ELR (cell line): ENCODE data around the gene TUBD1.
"Not testable (repeated sequence)": the region's sequence is repeated elsewhere in the genome, so short reads cannot be mapped to it uniquely, and the experiment has no call there.

Experiments used
- DNase-seq: peaks from one replicate; pipeline ENCODE4 v3.0.0-alpha.2; 2015; ENCODE audit warnings: low read depth

TUBD1 gene

GRCh38 chr17:59873414-59873813 is 19.3 kb downstream of the TUBD1 start:
- DNase-seq: not testable (repeated sequence)

DNA sequence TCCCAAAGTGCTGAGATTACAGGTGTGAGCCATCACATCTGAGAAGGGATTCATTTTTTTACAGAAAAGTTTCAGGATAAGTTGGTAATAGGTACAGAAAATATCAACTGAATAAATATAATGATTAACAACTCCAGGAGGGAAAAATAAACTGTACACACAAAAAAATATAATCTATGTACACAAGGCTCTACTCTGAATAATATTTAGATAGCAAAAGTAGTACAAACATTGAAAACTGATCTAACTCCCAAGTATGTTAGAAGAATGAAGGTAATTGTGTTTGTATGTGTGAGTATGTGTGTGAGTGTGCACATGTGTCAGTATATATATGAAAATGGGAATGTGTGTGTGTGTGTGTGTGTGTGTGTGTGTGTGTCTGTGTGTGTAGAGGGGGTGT is 20.4 kb downstream of the TUBD1 start:
- no peak for DNase-seq

DNA sequence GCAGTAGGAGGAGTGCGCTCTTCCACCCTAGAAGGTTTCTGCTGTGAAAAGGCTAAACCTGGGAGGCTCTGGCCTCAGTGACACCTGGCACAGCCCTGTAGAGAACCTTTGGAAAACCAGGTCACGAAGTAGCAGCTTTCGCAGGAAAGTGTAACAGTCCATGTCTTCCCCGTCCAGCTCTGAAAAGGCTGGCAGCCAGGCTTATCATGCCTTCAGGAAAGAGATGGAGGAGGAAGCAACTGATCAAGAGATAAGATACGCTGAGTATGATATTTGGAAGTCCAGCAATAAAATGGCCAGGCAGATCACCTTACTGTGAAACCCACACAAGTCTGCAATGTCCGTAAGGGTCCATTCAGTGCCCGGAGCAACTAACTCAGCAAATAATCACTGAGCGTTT is 22.3 kb downstream of the TUBD1 start:
- no peak for DNase-seq

GRCh38 chr17:59869941-59870218 is 22.9 kb downstream of the TUBD1 start:
- DNase-seq: no peak

DNA sequence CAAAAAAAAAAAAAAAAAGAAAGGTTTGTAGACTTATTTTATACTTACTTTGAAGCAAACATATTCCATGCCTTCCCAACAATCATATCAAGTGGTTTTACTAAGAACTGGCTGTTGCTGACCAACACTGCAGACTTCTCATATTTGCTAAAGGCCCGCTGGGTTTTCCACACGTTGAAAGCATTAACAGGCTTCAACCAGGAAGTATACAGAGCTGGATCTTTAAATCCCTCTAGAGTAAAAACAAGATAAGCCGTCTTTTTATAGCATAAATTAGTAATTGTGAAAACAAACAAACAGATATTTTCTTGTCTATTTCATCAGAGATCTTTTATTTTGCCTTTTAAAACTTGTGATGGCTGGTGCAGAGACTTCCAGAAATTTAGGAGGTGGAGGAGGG is 29.1 kb downstream of the TUBD1 start:
- DNase-seq: no peak

DNA sequence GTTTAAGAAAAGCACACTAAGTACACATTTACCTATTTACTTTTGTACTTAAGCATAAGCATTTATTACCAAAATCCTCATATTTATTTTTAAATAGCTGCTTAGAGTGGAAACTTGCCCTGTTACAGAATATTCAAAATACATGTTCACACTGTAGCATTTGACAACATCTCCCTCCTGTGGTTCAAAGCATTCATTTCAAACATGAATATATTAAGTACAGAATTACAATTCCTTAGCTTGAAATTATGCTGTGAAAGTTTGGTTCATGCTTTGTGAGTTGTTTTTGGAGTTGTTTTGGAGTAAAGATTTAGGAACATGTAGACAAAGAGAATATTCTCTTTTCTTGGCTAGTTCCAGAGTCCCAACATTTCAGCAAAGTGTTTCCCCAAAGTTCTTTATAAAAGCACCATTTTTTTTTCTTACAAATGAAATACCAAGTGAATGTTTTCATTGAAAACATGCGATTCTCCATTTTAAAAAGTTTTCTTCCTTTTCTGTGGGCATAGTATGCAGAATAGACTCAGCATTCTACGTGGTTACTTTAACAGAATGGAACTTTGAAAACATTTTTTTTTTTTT is 33.2 kb downstream of the TUBD1 start:
- DNase-seq: peak; percentile 79

DNA sequence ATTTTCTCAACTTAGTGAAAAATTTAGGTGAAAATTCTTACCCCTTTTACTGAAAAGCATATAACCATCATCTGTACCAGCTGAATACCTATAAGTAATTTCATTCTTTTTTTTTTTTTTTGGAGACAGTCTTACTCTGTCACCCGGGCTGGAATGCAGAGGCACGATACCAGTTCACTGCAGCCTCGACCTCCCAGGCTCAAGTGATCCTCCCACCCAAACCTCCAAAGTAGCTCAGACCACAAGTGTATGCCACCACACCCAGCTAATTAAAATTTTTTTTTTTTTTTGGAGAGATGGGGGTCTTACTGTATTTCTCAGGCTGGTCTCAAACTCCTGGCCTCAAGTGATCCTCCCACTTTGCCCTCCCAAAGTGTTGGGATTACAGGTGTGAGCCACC is 33.8 kb downstream of the TUBD1 start:
- no peak for DNase-seq

- no peak for DNase-seq
Observed at GRCh38 chr17:59858167-59858816, 34.5 kb downstream of the TUBD1 start.

- no peak for DNase-seq
Observed at GRCh38 chr17:59856859-59857794, 35.6 kb downstream of the TUBD1 start.

DNA sequence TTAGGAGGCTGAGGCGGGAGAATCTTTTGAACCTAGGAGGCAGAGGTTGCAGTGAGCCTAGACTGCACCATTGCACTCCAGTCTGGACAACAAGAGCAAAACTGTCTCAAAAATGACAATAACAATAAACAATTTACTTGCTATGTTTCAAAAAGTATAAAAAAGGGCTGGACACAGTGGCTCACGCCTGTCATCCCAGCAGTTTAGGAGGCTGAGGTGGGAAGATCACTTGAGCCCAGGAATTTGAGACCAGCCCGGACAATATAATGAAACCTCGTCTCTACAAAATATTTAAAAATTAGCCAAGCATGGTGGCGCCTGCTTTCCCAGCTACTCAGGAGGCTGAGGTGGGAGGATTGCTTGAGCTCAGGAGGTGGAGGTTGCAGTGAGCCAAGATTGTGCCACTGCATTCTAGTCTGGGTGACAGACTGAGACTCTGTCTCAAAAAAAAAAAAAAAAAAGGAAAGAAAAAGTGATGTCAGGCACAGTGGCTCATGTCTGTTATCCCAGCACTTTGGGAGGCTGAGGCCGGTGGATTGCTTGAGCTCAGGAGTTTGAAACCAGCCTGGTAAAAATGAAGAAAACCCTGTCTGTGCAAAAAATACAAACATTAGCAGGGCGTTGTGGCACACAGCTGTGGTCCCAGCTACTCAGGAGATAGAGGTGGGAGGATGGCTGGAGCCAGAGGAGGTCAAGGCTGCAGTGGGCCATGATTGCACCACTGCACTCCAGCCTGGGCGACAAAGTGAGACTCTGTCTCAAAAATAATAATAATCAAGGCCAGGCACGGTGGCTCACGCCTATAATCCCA is 38.6 kb downstream of the TUBD1 start:
- DNase-seq: not testable (repeated sequence)

- peak; percentile 97 for DNase-seq
Observed at GRCh38 chr17:59853168-59853918, 39.4 kb downstream of the TUBD1 start.

DNA sequence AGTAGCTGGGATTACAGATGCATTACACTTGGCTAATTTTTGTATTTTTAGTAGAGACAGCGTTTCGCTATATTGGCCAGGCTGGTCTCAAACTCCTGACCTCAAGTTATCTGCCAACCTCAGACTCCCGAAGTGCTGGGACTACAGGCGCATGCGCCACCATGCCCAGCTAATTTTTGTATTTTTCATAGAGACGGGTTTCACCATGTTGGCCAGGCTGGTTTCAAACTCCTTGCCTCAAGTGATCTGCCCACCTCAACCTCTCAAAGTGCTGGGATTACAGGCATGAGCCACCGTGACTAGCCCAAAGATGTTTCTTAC is 39.9 kb downstream of the TUBD1 start:
- not testable (repeated sequence) for DNase-seq

GRCh38 chr17:59851439-59852375 is 41.0 kb downstream of the TUBD1 start:
- peak; percentile 68 for DNase-seq

GRCh38 chr17:59850311-59850710 is 42.4 kb downstream of the TUBD1 start:
- not testable (repeated sequence) for DNase-seq

- no peak for DNase-seq
Observed at GRCh38 chr17:59848778-59849177, 44.0 kb downstream of the TUBD1 start.

GRCh38 chr17:59848385-59848668 is 44.4 kb downstream of the TUBD1 start:
- no peak for DNase-seq

DNA sequence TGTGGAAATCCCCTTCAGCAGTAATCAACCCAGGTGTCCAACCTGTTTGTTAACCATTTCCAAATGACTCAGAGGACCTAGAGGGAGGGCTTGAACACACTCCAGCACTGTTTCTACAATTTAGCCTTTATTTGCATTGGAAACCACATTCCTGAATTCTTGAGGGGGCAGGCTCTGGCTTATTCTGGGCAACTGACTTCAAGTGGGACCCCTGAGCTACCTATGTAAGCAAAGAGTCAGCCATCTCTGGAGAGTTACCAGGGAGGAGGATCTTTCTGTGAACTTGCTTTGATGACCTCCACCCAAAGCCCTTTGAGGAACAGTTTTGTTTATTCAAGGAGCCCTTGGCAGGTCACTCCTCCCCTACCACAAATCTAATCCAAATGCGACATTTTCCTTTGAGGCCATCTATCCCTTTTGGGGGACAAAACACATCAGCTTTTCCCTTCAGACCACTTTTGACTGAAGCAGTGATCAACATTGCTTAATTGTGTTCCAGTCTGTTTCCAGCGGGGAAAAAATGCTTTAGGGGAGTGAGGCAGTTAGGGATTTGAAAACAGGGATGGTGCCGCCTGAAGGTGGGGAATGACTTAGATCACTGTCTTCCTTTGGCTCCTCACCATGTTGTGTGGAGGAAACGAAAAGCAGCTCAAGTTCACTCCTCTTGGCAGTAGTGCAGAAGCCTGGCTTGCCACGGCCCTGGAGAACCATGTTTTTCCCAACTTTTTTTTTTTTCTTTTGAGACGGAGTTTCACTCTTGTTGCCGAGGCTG is 46.2 kb downstream of the TUBD1 start:
- peak; percentile 66 for DNase-seq

DNA sequence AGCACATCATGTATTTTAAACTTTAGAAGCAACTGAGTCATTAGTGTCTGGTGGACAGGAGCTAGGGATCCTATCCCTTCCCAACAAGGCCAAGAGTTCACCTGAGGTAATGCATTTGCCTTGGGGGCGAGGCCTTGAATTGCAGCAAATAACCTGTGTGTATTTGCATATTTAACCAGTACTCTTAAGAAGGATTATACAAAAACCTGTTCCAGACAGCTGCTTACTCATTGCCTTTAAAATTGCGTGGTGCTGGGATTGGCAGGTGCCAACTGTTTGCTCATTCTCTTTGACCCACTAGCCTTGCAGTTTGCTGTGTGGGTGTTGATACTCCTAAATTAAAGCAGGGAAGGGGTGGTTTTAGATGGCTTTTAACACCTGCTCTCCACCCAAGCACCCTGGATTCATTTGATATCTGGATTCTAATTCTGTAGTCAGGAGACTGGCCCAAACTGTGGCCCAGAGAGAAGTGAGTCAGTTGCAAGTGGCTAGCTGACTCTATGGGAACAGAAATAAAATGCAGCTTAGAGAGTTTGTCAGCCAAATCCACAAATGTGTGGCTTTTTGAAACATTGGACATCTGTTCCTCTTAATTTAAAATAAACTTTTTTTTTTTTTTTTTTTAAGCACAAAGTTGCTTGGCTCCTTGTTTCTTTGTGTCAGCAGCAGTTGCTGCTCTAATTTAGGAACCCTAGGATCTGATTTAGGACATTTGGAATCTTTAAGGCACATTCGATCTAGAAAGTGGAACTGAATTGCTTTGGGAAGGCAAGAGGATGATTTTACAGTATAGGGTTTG is 46.9 kb downstream of the TUBD1 start:
- peak; percentile 72 for DNase-seq

GRCh38 chr17:59844884-59845594 is 47.7 kb downstream of the TUBD1 start:
- peak; percentile 52 for DNase-seq
